Keratinocyte (primary cell): ENCODE results near the gene SH3PXD2B. TPM values are rescaled to one million over a fixed set of nuclear protein-coding genes. Genes with fewer than 3 reads are reported as not detected.
A peak's percentile ranks its signal among the peaks of the same experiment; 100 is the strongest.
"Not testable (repeated sequence)": the region's sequence is repeated elsewhere in the genome, so short reads cannot be mapped to it uniquely, and the experiment has no call there.

Experiments
- DNase-seq: peaks from one replicate; pipeline ENCODE4 v3.0.0-alpha.2; 2011; ENCODE audit warnings: low read depth, missing footprints, low spot score
- FAIRE-seq: peaks from 2 replicates; lab custom pipeline; 2011; peaks lifted over from hg19 to GRCh38; lab: Jason Lieb, UNC
- H2AFZ ChIP-seq: 2 replicates; pipeline ENCODE4 v1.6.0; 2012; ENCODE audit warnings: low read length, control low read depth, inconsistent platforms; ENCODE audit not compliant: control insufficient read depth
- H3K27ac ChIP-seq: 2 replicates; pipeline ENCODE4 v1.5.1; 2011; ENCODE audit warnings: low read length; ENCODE audit not compliant: control insufficient read depth, insufficient read depth
- H3K27me3 ChIP-seq: 3 replicates; pipeline ENCODE4 v1.6.0; 2011; ENCODE audit warnings: low read length; ENCODE audit not compliant: control insufficient read depth, insufficient read depth; ENCODE audit errors: extremely low read depth
- H3K36me3 ChIP-seq, 2 experiments: 2 replicates in 1 of 2; 3 replicates in 1 of 2; pipeline ENCODE4 v1.5.1; 2011; ENCODE audit warnings: low read length in 2 of 2, mild to moderate bottlenecking in 1 of 2; ENCODE audit not compliant: control insufficient read depth in 2 of 2, insufficient read depth in 2 of 2; ENCODE audit errors: extremely low read depth in 1 of 2
- H3K4me1 ChIP-seq: 3 replicates; pipeline ENCODE4 v1.5.1; 2011; ENCODE audit warnings: low read length; ENCODE audit not compliant: control insufficient read depth, insufficient read depth; ENCODE audit errors: extremely low read depth
- H3K4me2 ChIP-seq: 3 replicates; pipeline ENCODE4 v1.6.0; 2011; ENCODE audit warnings: low read depth, low read length; ENCODE audit not compliant: control insufficient read depth, insufficient read depth; ENCODE audit errors: extremely low read depth
- H3K4me3 ChIP-seq, 3 experiments: fragments of 200-600 bp in 1 of 3; sonication (generic) in 1 of 3; 2 replicates in 2 of 3; 3 replicates in 1 of 3; pipeline ENCODE4 v1.5.1; 2011 to 2016; ENCODE audit warnings: low read length in 3 of 3, mild to moderate bottlenecking in 3 of 3, control low read depth in 2 of 3, inconsistent platforms in 1 of 3, low read depth in 1 of 3, mixed read lengths in 1 of 3, mixed run types in 1 of 3, moderate library complexity in 1 of 3; ENCODE audit not compliant: control insufficient read depth in 2 of 3, insufficient read depth in 2 of 3; ENCODE audit errors: extremely low read depth in 1 of 3
- H3K79me2 ChIP-seq: 2 replicates; pipeline ENCODE4 v1.6.0; 2012; ENCODE audit warnings: low read length; ENCODE audit not compliant: control insufficient read depth, insufficient read depth
- H3K9ac ChIP-seq: 3 replicates; pipeline ENCODE4 v1.6.0; 2011; ENCODE audit warnings: low read length; ENCODE audit not compliant: control insufficient read depth, insufficient read depth; ENCODE audit errors: extremely low read depth
- H3K9me1 ChIP-seq: 3 replicates; pipeline ENCODE4 v1.6.0; 2011; ENCODE audit warnings: low read length; ENCODE audit not compliant: control insufficient read depth, insufficient read depth; ENCODE audit errors: extremely low read depth
- H3K9me3 ChIP-seq: 2 replicates; pipeline ENCODE4 v1.5.1; 2012; ENCODE audit warnings: low read depth, low read length; ENCODE audit not compliant: control insufficient read depth
- H4K20me1 ChIP-seq: 3 replicates; pipeline ENCODE4 v1.6.0; 2011; ENCODE audit warnings: low read length; ENCODE audit not compliant: control insufficient read depth, insufficient read depth; ENCODE audit errors: extremely low read depth
- EZH2 ChIP-seq: IDR thresholded peaks from one replicate; pipeline ENCODE4 v1.6.1; 2012; ENCODE audit warnings: inconsistent platforms, mild to moderate bottlenecking, low read length, moderate library complexity
- dilution Hi-C: fragments of 300-500 bp; cut with MboI; formaldehyde crosslinking; loops from one replicate; pipeline ENCODE4 v1.7.0; 2020; ENCODE audit warnings: low sequenced_read_pairs; ENCODE audit not compliant: extremely low pct_ligation_motif_present
- polyA plus RNA-seq, 5 experiments: library from polyadenylated mRNA; depleted of rRNA in 3 of 5; stranded (reverse) in 3 of 5; stranded (forward) in 1 of 5; unstranded in 1 of 5; fragments of >200 nt; gene quantifications; 1 replicate in 1 of 5; 2 replicates in 3 of 5; 3 replicates in 1 of 5; pipeline versions ENCODE4 v1.2.1 to v1.2.3, GENCODE V29; 2011 to 2012; ENCODE audit warnings: missing spikeins in 2 of 5, low read depth in 1 of 5, low replicate concordance in 1 of 5
- TF ChIP-seq, protein P1 (sequence below), 3 experiments: IDR thresholded peaks in 1 of 3; conservative IDR thresholded peaks in 1 of 3; optimal IDR thresholded peaks in 1 of 3; 2 replicates in 2 of 3; 3 replicates in 1 of 3; pipeline versions ENCODE3 to v1.5.1; 2011; ENCODE audit warnings: low read length in 3 of 3, mild to moderate bottlenecking in 3 of 3, moderate library complexity in 2 of 3, control low read depth in 1 of 3, inconsistent platforms in 1 of 3; ENCODE audit not compliant: insufficient read depth in 2 of 3; ENCODE audit errors: extremely low read depth in 1 of 3

Gene SH3PXD2B
- polyA plus RNA-seq, 1 donor (not counting 4 experiments of a cell fraction or from before 2014, with no cell fraction given), result 17.3 TPM

DNA sequence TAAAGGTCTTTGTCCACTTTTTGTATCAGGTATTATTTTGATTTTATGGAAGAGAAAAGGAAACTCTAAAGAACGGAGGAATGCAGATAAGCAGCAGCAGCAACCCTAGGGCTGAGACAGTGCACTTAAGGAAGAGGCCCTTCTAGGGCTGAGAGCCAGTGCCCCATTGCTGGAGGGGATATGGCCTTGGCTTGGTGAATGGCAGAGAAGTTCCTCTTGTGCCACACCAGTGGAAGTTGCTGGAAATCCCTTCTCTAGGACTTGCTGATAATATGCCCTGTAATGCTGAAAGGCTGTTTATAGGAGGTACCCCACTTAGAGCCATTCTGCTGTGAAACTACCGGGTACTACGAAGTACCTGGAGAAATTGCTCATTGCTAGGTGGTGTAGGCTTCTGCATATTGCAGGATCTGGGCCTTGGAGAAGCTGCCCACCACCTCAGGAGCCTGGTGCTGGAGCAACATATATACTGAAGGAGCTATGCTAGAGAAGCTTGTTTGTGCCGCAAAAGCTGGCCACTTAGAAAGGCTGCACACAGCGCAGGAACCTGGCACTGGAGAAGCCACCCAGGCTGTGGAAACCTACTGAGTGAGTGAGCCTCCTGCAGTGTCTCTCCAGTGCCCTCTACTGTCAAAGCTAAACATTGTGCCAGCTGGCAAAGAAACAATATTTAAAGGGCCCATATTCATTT lies 161.1 kb downstream of the SH3PXD2B start:
- no peak overlapping the region for H3K9ac ChIP-seq
- H2AFZ ChIP-seq, result peak overlapping the region; percentile 10
- H3K4me3 ChIP-seq, result no peak overlapping the region
- H3K27ac ChIP-seq, result no peak overlapping the region
- no peak for TF ChIP-seq EZH2
- TF ChIP-seq, protein P1, sequence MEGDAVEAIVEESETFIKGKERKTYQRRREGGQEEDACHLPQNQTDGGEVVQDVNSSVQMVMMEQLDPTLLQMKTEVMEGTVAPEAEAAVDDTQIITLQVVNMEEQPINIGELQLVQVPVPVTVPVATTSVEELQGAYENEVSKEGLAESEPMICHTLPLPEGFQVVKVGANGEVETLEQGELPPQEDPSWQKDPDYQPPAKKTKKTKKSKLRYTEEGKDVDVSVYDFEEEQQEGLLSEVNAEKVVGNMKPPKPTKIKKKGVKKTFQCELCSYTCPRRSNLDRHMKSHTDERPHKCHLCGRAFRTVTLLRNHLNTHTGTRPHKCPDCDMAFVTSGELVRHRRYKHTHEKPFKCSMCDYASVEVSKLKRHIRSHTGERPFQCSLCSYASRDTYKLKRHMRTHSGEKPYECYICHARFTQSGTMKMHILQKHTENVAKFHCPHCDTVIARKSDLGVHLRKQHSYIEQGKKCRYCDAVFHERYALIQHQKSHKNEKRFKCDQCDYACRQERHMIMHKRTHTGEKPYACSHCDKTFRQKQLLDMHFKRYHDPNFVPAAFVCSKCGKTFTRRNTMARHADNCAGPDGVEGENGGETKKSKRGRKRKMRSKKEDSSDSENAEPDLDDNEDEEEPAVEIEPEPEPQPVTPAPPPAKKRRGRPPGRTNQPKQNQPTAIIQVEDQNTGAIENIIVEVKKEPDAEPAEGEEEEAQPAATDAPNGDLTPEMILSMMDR (optimal IDR thresholded peaks at IDR 0.05 in 1 of 3, IDR thresholded peaks at IDR 0.05 in 1 of 3, conservative IDR thresholded peaks at IDR 0.05 in 1 of 3; ENCODE audit: extremely low read depth in 1 of 3, insufficient read depth in 2 of 3, low read length in 3 of 3), result peak; percentile 78 to 94 (median 91)
- no peaks in the 10 kb centered on the region for H3K79me2 ChIP-seq
- H3K4me1 ChIP-seq, result no peaks in the 10 kb centered on the region
- no peaks in the 10 kb centered on the region for H4K20me1 ChIP-seq
- H3K9me3 ChIP-seq, result no peaks in the 10 kb centered on the region
- no peaks in the 10 kb centered on the region for H3K27me3 ChIP-seq
- H3K4me2 ChIP-seq, result peak overlapping the region; percentile 7
- FAIRE-seq, result peak; percentile 70
- H3K9me1 ChIP-seq, result no peaks in the 10 kb centered on the region
- dilution Hi-C loops, result no loop called here
- DNase-seq, result no peak
- no peaks in the 10 kb centered on the region for H3K36me3 ChIP-seq

DNA sequence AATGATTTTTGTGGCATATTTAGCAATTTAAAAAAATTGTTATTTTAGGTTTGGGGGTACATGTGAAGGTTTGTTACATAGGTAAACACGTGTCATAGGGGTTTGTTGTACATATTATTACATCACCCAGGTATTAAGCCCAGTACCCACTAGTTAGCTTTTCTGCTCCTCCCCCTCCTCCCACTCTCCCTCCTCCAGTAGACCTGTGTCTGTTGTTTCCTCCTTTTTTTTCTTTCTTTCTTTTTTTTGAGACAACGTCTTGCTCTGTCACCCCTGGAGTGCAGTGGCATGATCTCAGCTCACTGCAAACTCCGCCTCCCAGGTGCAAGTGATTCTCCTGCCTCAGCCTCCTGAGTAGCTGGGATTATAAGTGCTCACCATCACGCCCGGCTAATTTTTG lies 162.5 kb downstream of the SH3PXD2B start:
- H3K4me2 ChIP-seq, FAIRE-seq, H3K4me1 ChIP-seq, H3K36me3 ChIP-seq, H3K4me3 ChIP-seq, H3K27ac ChIP-seq, H3K9me3 ChIP-seq, H3K79me2 ChIP-seq, H3K27me3 ChIP-seq, H2AFZ ChIP-seq, dilution Hi-C loops, H3K9ac ChIP-seq, DNase-seq, H3K9me1 ChIP-seq, H4K20me1 ChIP-seq: not testable (repeated sequence)

DNA sequence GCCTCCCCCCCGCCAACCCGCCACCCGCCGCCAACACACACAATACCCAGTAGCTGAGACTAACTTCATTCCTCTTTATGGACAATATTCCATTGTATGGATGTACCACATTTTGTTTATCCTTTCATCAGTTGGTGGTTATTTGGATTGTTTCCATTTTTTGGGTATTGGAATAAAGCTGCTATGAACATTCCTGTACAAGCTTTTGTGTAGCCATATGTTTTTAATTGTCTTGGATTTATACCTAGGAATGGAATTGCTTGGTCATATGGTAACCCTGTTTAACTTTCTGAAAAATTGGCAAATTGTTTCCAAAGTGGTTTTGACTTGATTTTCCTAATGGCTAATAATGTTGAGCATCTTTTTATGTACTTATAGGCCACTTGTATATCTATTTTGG lies 165.9 kb downstream of the SH3PXD2B start:
- Histone ChIP-seq H2AFZ (no peak overlapping the region), H3K36me3 (no peaks in the 10 kb centered on the region), H3K9me3 (no peaks in the 10 kb centered on the region), H3K79me2 (no peaks in the 10 kb centered on the region), H3K9me1 (no peaks in the 10 kb centered on the region), H3K27ac (no peak overlapping the region), H3K9ac (no peak overlapping the region), H4K20me1 (no peaks in the 10 kb centered on the region), H3K4me1 (peaks cover 9% of the 10 kb centered on the region), H3K4me2 (no peak overlapping the region), H3K4me3 (no peak overlapping the region), H3K27me3 (no peaks in the 10 kb centered on the region)
- TF ChIP-seq, protein P1 (optimal IDR thresholded peaks at IDR 0.05 in 1 of 3, IDR thresholded peaks at IDR 0.05 in 1 of 3, conservative IDR thresholded peaks at IDR 0.05 in 1 of 3; ENCODE audit: extremely low read depth in 1 of 3, insufficient read depth in 2 of 3, low read length in 3 of 3), result no peak
- TF ChIP-seq EZH2, result no peak
- FAIRE-seq (no peak), DNase-seq (no peak)
- dilution Hi-C loops, result no loop called here

DNA sequence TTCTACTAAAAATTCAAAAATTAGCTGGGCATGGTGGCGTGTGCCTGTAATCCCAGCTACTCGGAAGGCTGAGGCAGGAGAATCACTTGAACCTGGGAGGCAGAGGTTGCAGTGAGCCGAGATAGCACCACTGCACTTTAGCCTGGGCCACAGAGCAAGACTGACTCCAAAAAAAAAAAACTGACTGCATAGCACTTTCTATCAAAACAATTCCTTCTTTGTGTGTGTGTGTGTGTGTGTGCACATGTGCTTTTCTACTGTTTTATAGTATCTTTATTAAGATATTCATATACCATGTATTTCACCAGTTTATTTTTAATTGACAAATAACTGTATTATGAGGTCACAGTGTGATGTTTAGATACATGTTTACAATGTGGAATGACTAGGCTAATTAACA lies 167.2 kb downstream of the SH3PXD2B start:
- H3K27ac ChIP-seq, H4K20me1 ChIP-seq, FAIRE-seq, H3K36me3 ChIP-seq, H3K9ac ChIP-seq, H3K9me3 ChIP-seq, H3K4me3 ChIP-seq, H3K27me3 ChIP-seq, dilution Hi-C loops, H3K4me1 ChIP-seq, H3K9me1 ChIP-seq, H2AFZ ChIP-seq, H3K4me2 ChIP-seq, DNase-seq: not testable (repeated sequence)
- peaks cover 11% of the 10 kb centered on the region for H3K79me2 ChIP-seq
